G401.6 (cell line): ENCODE results near the gene NUDT14.

Experiments used
- FAIRE-seq: peaks from 2 replicates; lab custom pipeline; 2012; peaks lifted over from hg19 to GRCh38; lab: Jason Lieb, UNC

Gene NUDT14

GRCh38 chr14:105180592-105181548 is at the start of gene NUDT14:
NUDT14 (minus strand) TSS chr14:105181312; CDS start chr14:105181209, 103 bp downstream.
- no peak for FAIRE-seq

DNA sequence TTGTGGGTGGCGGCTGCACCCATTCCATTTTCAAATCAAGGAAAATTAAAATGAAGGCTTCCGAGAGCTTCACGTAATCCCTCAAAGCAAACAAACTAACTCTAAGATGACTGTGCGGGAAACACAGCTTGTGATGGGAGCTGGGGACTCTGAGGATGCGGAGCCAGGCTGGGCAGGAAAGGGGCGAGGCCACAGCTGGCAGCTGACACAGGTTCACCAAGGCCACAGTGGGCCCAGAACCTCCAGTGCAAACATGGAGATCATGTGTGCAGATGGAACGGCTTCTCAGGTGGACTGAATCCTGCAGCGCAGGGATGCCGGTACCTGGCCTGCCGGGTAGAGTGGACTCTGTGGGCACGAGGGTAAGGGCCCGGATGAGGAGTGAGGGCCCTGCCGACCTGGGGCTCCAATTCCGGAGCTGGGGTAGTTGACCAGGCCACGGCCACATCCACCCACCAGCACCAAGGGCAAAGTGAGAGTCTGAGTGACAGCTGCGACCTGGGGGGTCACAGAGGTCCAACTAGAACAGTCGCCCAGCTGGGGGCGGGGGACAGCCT is 48.1 kb upstream of the NUDT14 start:
- no peak for FAIRE-seq

GRCh38 chr14:105228562-105228961 is 47.5 kb upstream of the NUDT14 start:
- FAIRE-seq, result no peak

- no peak for FAIRE-seq
Observed at GRCh38 chr14:105227346-105227745, 46.2 kb upstream of the NUDT14 start.

- no peak for FAIRE-seq
Observed at GRCh38 chr14:105226198-105226597, 45.1 kb upstream of the NUDT14 start.

DNA sequence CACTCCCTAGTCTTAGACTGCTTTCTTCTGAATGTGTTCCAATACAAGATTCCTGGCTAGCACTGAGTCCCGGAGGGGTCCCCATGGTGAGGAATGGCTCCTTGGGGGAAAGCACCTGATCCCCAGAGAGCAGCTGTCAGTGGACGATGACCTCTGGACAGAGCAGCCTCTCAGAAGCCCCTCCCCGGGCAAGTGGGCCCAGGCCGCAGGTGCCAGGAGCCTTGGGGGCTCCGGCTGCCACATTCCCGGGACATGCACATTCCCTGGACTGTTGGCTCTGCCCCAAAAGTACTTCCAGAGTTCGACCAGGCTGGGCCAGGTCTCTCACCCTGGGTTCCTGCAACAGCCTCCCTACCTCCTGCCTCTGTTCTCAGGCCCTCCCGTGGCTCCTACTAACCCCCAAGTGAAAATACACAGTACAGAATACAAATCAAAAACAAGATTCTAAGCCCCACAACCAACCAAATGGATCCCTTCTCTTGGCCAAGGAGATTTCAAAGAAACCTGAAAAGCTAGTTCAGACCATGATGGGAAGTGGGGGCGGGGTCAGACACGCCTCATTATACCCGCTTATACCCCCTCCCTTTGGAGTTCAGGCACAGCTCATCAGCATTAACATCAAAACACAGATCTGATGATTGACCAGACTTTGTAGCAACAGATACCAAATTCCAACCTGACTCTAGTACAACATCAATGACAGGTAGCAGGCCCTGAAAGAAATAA is 43.9 kb upstream of the NUDT14 start:
- no peak for FAIRE-seq

GRCh38 chr14:105223770-105224544 is 42.8 kb upstream of the NUDT14 start:
- FAIRE-seq, result no peak

- no peak for FAIRE-seq
Observed at GRCh38 chr14:105223260-105223659, 42.1 kb upstream of the NUDT14 start.

- no peak for FAIRE-seq
Observed at GRCh38 chr14:105221598-105222178, 40.6 kb upstream of the NUDT14 start.

- no peak for FAIRE-seq
Observed at GRCh38 chr14:105220699-105221597, 39.8 kb upstream of the NUDT14 start.

DNA sequence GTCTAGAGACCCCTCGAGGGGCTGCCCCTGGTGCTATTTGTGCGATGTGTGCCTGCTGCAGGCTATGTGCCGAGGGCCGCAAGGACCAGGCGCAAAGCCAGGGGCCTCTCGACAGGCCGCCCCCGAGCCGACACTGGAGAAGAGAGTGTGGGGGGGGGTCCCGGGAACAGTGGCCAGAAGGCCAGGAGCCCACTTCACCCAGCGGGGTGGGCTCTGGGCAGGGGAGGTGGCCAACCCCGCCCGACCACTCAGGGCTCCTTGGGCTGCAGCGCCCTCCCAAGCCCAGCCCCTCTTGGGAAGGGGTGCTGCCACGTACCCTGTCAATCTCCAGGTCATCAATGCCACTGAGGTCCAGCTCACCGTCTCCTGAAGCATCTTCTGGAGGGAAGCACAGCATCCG is 38.6 kb upstream of the NUDT14 start:
- FAIRE-seq, result no peak

GRCh38 chr14:105219043-105219612 is 38.0 kb upstream of the NUDT14 start:
- FAIRE-seq, result no peak

- FAIRE-seq, result no peak
Observed at GRCh38 chr14:105218611-105219010, 37.5 kb upstream of the NUDT14 start.

DNA sequence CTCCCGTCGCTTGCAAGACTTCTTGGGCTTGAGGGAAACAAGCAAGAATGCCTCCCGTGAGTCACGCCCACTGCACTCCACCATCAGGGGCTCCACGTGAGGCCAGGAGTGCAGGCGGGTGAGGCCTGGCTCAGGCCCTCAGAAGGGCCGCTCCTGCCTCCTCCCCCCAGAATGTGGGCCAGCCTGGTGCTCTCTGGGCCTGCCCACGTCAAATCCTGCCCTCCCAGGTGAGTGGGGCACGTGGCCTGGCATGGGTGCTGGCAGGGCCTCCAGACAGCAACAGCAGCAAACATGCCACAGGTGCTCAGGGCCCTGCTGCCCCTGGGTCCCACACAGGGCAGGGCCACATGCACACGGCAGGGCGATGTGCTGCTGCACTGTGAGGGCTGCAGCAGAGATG is 36.7 kb upstream of the NUDT14 start:
- no peak for FAIRE-seq

DNA sequence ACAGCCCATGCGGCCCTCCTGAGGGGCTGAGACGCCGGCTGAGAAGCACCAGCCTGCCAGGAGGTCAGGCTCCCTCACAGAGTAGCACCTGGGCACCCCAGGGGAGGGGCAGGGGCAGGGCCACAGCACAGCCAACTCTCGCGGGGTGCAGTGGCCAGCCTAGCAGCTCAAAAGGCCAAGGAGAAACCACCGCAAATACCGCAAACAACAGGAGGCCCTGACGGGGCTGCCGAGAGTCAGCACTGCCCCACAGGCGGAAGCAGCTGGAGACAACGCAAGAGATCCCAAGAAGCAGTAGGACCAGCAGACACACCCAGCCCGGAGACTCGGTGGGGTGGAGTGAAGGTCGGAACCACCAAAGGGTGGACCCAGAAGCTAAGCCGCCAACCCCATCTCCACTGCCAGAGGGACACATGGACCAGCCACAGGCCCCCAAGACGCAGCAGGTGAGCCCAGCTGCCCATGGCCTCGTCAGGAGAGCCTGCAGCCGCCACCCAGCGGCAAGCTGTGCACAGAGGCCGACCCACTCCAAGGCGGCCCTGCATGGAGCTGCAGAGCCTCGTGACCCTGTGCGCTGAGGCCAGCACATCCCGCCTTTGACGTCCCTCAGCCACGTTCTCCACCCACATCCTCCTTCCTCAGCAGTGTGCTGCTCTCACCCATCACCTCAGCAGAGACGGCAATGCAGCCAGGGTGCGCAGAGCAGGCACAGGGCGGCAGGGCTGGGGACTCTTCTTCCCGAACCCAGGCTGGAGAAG is 35.6 kb upstream of the NUDT14 start:
- no peak for FAIRE-seq

DNA sequence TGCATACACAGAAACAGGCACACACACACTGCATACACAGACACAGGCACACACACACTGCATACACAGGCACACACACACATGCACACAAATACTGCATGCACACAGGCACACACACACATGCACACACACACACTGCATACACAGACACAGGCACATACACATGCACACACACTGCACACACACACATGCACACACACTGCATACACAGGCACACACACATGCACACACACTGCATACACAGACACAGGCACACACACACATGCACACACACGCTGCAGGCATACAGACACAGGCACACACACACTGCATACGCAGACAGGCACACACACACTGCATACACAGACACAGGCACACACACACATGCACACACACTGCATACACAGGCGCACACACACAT is 34.5 kb upstream of the NUDT14 start:
- no peak for FAIRE-seq

DNA sequence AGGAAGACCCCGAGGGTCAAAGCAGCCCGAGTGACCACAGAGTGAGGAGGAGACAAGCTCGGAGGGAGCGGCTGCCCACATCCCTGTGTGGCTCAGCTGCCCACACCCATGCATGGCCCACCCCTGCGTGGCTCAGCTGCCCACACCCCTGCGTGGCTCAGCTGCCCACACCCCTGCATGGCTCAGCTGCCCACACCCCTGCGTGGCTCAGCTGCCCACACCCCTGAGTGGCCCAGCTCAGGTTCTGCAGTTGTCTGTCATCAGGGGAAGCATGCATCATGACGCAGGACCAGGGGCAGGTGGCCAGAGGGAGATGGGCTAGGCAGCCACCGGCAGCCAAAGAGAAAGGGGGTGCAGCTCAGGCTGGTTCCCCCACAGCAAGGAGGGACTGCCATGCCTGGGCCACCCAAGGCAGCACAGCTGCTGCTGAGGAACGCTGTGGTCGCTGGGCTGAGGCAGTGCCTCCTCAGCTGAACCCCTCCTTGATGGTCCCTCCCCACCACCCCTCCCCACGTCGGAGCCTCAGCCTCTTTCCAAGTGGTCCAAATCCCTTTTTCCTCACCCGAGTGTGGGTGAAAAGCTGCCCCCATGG is 33.3 kb upstream of the NUDT14 start:
- no peak for FAIRE-seq

DNA sequence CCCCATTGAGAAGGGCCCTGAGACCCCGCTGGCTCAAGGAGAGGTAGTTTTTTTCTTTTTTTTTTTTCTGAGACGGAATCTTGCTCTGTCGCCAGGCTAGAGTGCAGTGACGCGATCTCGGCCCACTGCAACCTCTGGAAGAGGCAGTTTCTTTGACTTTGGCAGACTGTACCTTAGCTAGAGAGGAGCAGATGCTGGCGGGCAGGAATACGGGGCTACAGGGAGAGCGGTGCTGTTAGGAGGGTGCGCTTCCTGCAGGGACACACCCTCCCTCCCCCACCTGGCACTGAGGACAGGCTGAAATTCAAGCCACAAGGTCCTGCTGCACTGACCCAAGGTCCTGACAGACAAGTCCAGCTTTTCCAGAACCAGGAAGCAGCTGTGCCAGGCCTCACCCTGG is 32.2 kb upstream of the NUDT14 start:
- FAIRE-seq, result no peak
